Small intestine (tissue), 7 donors: ENCODE results near the gene GIPC1. TPM values are rescaled to one million over a fixed set of nuclear protein-coding genes. Genes with fewer than 3 reads are reported as not detected.

ENCODE experiments used
- DNase-seq, 2 donors: peaks; one replicate each; pipeline versions ENCODE4 v3.0.0 to v3.0.0-alpha.2; 2013
- FAIRE-seq: peaks from 2 replicates; lab custom pipeline; 2012; peaks lifted over from hg19 to GRCh38; lab: Jason Lieb, UNC
- H3K27ac ChIP-seq, 3 donors: one replicate each; pipeline ENCODE4 v1.5.1; 2013; ENCODE audit warnings: low read length in 2 of 3, mild to moderate bottlenecking in 2 of 3, control low read depth in 1 of 3, inconsistent platforms in 1 of 3, low read depth in 1 of 3, moderate library complexity in 1 of 3
- H3K27me3 ChIP-seq, 3 donors: one replicate each; pipeline ENCODE4 v1.6.1; 2013; ENCODE audit warnings: low read length in 3 of 3, inconsistent platforms in 1 of 3; ENCODE audit not compliant: control insufficient read depth in 3 of 3, insufficient read depth in 3 of 3
- H3K36me3 ChIP-seq, 3 donors: one replicate each; pipeline ENCODE4 v1.6.1; 2013; ENCODE audit warnings: low read length in 3 of 3, inconsistent platforms in 1 of 3, low read depth in 1 of 3, mild to moderate bottlenecking in 1 of 3, moderate library complexity in 1 of 3; ENCODE audit not compliant: control insufficient read depth in 3 of 3, insufficient read depth in 2 of 3
- H3K4me1 ChIP-seq, 3 donors: one replicate each; pipeline ENCODE4 v1.6.1; 2013; ENCODE audit warnings: low read length in 2 of 3, inconsistent platforms in 1 of 3, low read depth in 1 of 3, mild to moderate bottlenecking in 1 of 3, moderate library complexity in 1 of 3; ENCODE audit not compliant: control insufficient read depth in 3 of 3, insufficient read depth in 2 of 3
- H3K4me3 ChIP-seq, 3 donors: one replicate each; pipeline ENCODE4 v1.5.1; 2013; ENCODE audit warnings: low read length in 3 of 3, control low read depth in 1 of 3, inconsistent platforms in 1 of 3, low read depth in 1 of 3, mild to moderate bottlenecking in 1 of 3, moderate library complexity in 1 of 3
- H3K9me3 ChIP-seq, 2 donors: one replicate each; pipeline ENCODE4 v1.6.1; 2013; ENCODE audit warnings: low read depth in 1 of 2, low read length in 1 of 2; ENCODE audit not compliant: control insufficient read depth in 2 of 2, insufficient read depth in 1 of 2
- WGBS, 3 donors: extraction: QIAGEN DNeasy Blood & Tissue Kit; methylation state at CpG; one replicate each; pipeline ENCODE4 v1.1.7; 2013; 5-methylcytosine and 5-hydroxymethylcytosine counted together
- polyA plus RNA-seq, 4 donors: library from polyadenylated mRNA; stranded (reverse) in 3 of 4; unstranded in 1 of 4; fragments of 200-250 nt in 3 of 4; fragments of 120-200 nt in 1 of 4; gene quantifications; one replicate each; pipeline versions ENCODE4 v1.2.1 to v1.2.3, GENCODE V29; 2013
- donor health status: healthy with polysubstance abuse.
- donor health status: control.
- donor health status: control.
- donor health status: Bipolar disorder and iron deficiency.
- donor health status: healthy.

Gene GIPC1
- polyA plus RNA-seq, 4 donors, result 43.1 to 91.2 (median 65.2) TPM

DNA sequence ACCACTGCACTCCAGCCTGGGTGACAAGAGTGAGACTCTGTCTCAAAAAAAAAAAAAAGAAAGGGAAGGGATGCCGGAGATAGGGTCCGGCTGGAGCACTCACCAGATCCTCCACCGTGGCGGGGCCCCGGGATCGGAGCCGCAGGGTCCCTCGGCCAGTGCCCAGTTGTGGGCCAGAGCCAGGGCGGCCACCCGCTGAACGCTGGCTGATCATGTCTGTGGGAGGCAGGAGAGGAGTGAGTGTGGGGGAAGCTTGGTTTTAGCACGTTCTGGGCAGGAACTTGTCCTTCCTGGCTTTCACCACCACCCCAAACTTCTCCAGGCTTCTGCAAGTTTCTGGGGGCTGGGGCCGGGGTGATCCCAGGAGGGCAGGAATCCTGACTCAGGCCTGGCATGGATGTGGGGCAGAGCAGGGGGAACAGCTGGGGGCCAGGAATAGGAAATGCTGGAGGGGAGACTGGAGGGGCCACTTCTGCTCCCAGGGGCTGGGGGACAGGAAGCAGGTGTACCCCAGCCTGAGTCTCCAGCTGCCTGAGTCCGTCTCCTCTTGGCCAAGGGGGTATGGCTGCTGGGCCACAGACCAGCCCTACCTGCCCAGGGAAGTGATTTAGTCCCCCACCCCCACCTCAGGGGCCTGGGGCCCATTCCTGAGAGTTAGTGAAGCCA lies 16.5 kb downstream of the GIPC1 start:
- WGBS, 3 donors, result 86 to 96% (median 93%) methylated on average over 12 to 14 of the region's 14 CpGs
- Histone ChIP-seq H3K36me3 (peaks cover 3 to 66% (median 3%) of the 10 kb centered on the region in 3 donors), H3K27ac (no peak overlapping the region), H3K9me3 (no peaks in the 10 kb centered on the region), H3K27me3 (peaks cover 0 to 14% (median 5%) of the 10 kb centered on the region in 3 donors), H3K4me3 (no peak overlapping the region), H3K4me1 (peaks cover 0 to 12% (median 0%) of the 10 kb centered on the region in 3 donors)
- FAIRE-seq (no peak), DNase-seq (no peak)

- Histone ChIP-seq H3K27me3 (peaks cover 3 to 20% (median 12%) of the 10 kb centered on the region in 3 donors), H3K4me1 (peaks cover 0 to 12% (median 0%) of the 10 kb centered on the region in 3 donors), H3K36me3 (peaks cover 3 to 57% (median 3%) of the 10 kb centered on the region in 3 donors), H3K9me3 (no peaks in the 10 kb centered on the region), H3K27ac (peak overlapping the region in 1 of 3 donors; percentile 22), H3K4me3 (no peak overlapping the region)
- no peak for FAIRE-seq
- no peak for DNase-seq
- WGBS, 3 donors, result 78 to 90% (median 88%) methylated on average over 21 to 24 of the region's 24 CpGs
These were observed 17.8 kb downstream of the GIPC1 start for GRCh38 chr19:14478113-14478545.

DNA sequence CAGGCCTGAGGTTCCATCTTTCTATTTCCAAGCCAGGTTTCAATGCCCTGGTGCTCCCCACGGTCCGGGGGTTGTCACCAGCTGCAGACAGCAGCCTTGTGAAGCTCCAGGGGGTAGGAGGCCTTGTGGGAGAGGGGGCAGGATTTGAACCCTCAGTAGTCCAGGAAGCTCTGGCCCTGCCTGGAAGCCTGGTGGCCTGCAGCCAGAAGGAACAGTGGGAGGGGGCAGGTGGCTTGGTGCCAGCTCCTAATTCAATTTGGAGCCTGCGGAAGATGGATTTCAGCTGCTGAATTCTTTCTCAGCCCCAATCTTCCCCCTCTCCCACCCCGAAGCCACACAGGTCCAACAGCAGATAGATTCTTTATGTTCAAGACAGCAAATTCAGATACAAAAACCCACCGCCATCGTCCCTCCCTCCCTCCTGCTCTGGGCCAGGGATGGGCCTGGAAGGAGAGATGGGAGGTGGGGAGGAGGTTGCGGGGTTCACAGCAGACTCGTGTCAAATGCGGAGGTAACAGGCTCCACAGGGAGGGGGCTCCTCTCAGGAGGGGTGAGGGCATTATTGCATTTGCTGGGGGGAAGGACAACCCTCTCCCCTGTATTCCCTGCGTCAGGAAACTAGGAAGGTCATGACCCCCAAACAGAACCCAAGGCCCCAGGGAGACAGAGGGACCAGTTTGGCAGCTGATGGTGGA lies 18.4 kb downstream of the GIPC1 start:
- no peak overlapping the region for H3K4me3 ChIP-seq
- H3K27me3 ChIP-seq, result peaks cover 5 to 25% (median 12%) of the 10 kb centered on the region in 3 donors
- no peaks in the 10 kb centered on the region for H3K9me3 ChIP-seq
- peak overlapping the region in 1 of 3 donors; percentile 33 for H3K27ac ChIP-seq
- peaks cover 3 to 52% (median 3%) of the 10 kb centered on the region in 3 donors for H3K36me3 ChIP-seq
- DNase-seq (peak in 1 of 2 donors; percentile 20), FAIRE-seq (no peak)
- WGBS, 3 donors, result 63 to 81% (median 74%) methylated on average over 9 to 10 of the region's 10 CpGs
- peaks cover 0 to 15% (median 2%) of the 10 kb centered on the region in 3 donors for H3K4me1 ChIP-seq

DNA sequence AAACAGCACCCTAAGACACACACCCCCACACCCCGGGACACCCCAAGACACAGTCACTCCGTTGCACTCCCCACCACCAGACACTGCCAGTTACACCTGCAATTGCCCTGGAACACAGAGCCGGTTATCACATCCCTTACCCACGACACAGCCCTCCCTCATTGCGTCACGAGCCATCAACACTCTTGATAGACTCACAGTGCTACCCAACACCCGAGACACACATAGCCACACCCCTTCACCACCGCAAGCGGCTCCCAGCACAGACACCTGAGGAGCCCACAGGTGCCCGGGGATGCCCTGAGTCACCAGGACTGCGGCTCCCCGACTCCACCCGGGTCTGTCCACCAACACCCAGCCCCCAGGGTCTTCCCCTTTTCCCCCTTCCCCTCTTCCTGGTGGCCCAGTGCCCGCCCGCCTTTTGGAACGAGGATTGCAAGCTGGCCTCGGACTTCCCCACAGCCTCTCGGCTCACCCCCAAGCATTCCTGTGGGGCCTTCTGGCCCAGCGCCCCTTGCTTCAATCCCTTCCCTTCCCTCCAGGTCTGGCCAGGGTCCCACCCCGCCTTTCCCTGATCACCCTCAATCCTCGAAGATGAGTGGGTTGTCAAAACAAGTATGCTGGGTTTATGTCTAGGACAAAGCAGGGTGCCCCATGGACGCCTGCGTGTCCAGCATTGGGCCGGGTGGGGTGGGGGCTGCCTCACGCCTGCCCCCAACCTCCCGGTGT lies 19.1 kb downstream of the GIPC1 start:
- peak; percentile 20 to 25 for DNase-seq
- 56 to 58% (median 57%) methylated on average over 26 of the region's 26 CpGs for WGBS, 3 donors
- Histone ChIP-seq H3K4me1 (peaks cover 0 to 19% (median 2%) of the 10 kb centered on the region in 3 donors), H3K4me3 (no peak overlapping the region), H3K9me3 (no peaks in the 10 kb centered on the region), H3K36me3 (peaks cover 3 to 47% (median 3%) of the 10 kb centered on the region in 3 donors), H3K27me3 (peaks cover 6 to 29% (median 14%) of the 10 kb centered on the region in 3 donors), H3K27ac (peak overlapping the region in 2 of 3 donors; percentile 33 to 34)
- FAIRE-seq, result no peak

- H3K4me1 ChIP-seq, result peaks cover 0 to 19% (median 2%) of the 10 kb centered on the region in 3 donors
- DNase-seq (no peak), FAIRE-seq (no peak)
- H3K27me3 ChIP-seq, result peaks cover 6 to 29% (median 14%) of the 10 kb centered on the region in 3 donors
- peaks cover 3 to 50% (median 3%) of the 10 kb centered on the region in 3 donors for H3K36me3 ChIP-seq
- H3K9me3 ChIP-seq, result no peaks in the 10 kb centered on the region
- no peak overlapping the region for H3K4me3 ChIP-seq
- WGBS, 3 donors, result 65 to 79% (median 70%) methylated on average over 7 of the region's 7 CpGs
- H3K27ac ChIP-seq, result peak overlapping the region in 1 of 3 donors; percentile 11
These were observed 19.6 kb downstream of the GIPC1 start for GRCh38 chr19:14476327-14476672.

DNA sequence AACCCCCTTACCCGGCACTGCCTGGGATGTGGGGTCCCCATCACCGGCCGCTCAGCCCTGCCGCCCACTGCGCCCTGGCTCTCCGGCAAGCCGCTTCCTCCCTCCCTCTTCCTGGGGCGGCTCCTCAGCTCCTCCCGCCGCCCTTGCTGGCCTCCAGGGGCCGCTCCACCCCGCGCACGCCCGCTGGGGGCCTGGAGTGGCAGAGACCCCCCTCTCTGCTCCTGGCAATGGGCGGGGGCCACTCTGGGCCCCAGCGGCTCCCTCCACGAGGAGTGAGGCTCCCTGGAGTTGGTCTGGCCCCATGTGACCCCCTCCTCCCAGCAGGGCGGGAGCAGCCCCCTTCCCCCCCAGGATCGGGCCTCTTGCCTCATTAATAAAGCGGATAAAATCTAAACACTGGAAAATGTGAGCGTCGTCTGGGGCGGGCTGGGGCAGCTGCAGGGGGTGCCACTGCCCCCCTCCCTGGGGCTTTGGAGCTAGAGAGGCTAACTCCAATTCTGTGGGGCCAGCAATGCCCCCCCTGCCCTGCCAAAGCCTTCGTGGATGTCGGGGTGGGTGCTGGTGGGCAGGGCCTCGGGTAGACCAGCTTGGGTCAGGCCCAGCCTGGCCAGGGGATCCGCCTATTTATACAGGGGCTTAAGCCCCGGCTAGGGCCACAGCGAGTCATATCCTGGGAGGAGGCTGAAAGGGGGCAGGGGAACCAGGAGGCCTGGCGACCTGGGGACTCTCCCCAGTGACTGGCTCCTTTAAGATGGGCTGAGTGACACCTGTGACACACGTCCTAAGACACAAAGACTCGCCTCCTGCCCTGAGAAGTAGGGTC lies 20.5 kb downstream of the GIPC1 start, which contains the start of gene PTGER1:
TSS of gene PTGER1 (minus strand) at position 104 of the 823 bp plus-strand sequence. CDS start 1,034 bp downstream, outside the sequence.
- 9 to 10% (median 9%) methylated on average over 23 to 33 of the region's 33 CpGs for WGBS, 3 donors
- peaks cover 3 to 50% (median 3%) of the 10 kb centered on the region in 3 donors for H3K36me3 ChIP-seq
- peak within 1 kb of the TSS in 2 of 3 donors; percentile 11 to 17 for H3K27ac ChIP-seq
- H3K4me3 ChIP-seq, result no peak within 1 kb of the TSS
- peaks cover 0 to 19% (median 2%) of the 10 kb centered on the region in 3 donors for H3K4me1 ChIP-seq
- FAIRE-seq, result no peak
- H3K27me3 ChIP-seq, result peaks cover 6 to 29% (median 14%) of the 10 kb centered on the region in 3 donors
- no peaks in the 10 kb centered on the region for H3K9me3 ChIP-seq
- DNase-seq, result peak in 1 of 2 donors; percentile 48

DNA sequence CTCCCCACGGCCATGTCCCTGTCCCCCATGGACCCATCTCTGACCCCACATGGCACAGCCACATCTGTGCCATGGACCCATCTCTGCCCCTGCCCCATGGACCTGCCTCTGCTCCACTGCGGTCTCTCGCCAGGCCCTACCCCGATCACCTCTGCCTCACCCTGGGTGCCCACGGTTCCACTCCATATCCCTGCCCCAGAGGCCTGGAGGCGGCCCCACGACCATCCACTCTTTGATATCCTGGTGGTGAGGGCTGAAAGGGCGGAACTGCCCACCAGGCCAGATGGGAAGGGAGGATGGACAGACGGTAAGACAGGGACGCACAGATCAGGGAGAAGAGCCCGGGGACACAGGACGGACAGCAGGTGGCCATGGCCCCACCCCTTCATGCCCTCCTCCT lies 21.1 kb downstream of the GIPC1 start:
- peaks cover 0 to 19% (median 2%) of the 10 kb centered on the region in 3 donors for H3K4me1 ChIP-seq
- no peak overlapping the region for H3K4me3 ChIP-seq
- WGBS, 3 donors, result 30 to 44% (median 38%) methylated on average over 12 of the region's 12 CpGs
- no peak for FAIRE-seq
- H3K9me3 ChIP-seq, result no peaks in the 10 kb centered on the region
- DNase-seq, result no peak
- peaks cover 3 to 50% (median 6%) of the 10 kb centered on the region in 3 donors for H3K36me3 ChIP-seq
- H3K27me3 ChIP-seq, result peaks cover 6 to 29% (median 14%) of the 10 kb centered on the region in 3 donors
- no peak overlapping the region for H3K27ac ChIP-seq
